Renal cortex interstitium (tissue), 11 donors: ENCODE results near the gene LGR5. TPM values are rescaled to one million over a fixed set of nuclear protein-coding genes. Genes with fewer than 3 reads are reported as not detected.
A peak's percentile ranks its signal among the peaks of the same experiment; 100 is the strongest.

Experiments
- DNase-seq, 11 donors: peaks; one replicate each; pipeline ENCODE4 v3.0.0-alpha.2; 2013; ENCODE audit warnings: low read depth in 9 of 11, low spot score in 4 of 11; ENCODE audit errors: extremely low read depth in 1 of 11
- polyA plus RNA-seq, 3 donors: library from polyadenylated mRNA; unstranded; fragments of 120-200 nt; gene quantifications; one replicate each; pipeline ENCODE4 v1.2.1, GENCODE V29; 2013; ENCODE audit not compliant: insufficient read length in 3 of 3

LGR5 gene
- polyA plus RNA-seq, 3 donors = 16.6 to 21.8 (median 18.4) TPM

DNA sequence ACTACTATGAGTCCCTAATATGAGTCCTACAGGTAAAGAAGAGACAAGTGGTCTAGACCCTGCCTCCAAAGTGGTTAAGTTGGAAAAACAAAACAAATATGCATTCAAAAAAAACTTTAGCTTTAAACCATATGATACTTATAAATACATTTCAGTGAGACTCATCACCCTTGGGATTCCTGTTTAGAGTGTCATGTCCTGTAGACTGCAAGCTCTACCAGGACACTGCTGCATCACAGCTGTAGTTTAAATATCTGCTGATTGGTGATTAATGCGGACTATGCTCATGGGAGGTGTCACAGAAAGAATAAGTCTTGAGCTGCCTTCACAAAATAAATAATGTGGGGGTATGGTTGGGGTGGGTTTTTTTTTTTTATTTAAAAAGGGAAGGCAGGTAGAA lies 8.8 kb upstream of the LGR5 start:
- DNase-seq = no peak

DNA sequence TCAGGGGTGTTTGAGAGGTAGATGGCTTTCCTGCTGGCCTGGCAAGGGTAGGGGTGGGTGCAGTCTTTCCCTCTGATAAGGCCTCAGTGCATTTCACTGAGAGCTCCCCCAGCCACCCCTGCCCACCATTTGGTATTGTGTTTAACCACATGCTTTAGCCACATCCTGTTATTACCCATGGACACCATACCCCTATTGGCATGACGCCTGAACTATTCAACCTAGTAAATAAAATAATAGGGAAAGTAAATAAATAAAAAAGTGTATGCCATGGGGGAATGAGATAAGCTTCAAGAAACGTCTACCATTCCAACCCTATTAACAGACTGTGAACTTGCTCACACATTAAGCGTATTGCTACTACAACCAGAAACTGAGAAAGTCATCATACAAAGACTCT lies 7.6 kb upstream of the LGR5 start:
- DNase-seq = no peak

DNA sequence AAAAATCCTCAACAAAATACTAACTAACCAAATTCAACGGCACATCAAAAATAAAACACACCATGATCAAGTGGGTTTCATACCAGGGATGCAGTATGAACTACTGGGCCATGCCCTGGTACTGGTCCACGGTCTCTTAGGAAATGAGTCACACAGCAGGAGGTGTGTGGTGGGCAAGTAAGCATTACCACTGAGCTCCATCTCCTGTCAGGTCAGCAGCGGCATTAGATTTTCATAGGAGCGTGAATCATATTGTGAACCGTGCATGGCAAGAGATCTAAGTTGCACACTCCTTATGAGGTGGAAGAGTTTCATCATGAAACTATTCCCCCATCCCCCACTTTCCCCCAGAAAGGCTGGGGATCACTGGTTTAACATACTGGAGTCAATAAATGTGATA lies 6.7 kb upstream of the LGR5 start:
- no peak for DNase-seq

DNA sequence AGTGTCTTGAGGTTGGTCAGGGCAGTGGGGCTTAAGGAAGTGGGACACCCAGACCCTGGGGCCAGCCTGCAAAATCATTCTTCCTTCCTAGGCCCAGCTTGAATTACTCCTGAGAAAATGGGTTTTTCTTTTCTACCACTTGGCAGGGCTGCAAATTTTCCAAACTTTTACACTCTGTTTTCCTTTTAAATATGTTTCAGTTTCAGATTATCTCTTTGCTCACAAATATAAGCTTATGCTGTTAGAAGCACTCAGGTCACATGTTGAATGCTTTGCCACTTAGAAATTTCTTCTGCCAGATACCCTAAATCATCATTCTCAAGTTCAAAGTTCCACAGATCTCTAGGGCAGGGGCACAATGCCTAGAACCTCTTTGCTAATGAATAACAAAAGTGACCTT lies 2.9 kb upstream of the LGR5 start:
- DNase-seq = no peak

DNA sequence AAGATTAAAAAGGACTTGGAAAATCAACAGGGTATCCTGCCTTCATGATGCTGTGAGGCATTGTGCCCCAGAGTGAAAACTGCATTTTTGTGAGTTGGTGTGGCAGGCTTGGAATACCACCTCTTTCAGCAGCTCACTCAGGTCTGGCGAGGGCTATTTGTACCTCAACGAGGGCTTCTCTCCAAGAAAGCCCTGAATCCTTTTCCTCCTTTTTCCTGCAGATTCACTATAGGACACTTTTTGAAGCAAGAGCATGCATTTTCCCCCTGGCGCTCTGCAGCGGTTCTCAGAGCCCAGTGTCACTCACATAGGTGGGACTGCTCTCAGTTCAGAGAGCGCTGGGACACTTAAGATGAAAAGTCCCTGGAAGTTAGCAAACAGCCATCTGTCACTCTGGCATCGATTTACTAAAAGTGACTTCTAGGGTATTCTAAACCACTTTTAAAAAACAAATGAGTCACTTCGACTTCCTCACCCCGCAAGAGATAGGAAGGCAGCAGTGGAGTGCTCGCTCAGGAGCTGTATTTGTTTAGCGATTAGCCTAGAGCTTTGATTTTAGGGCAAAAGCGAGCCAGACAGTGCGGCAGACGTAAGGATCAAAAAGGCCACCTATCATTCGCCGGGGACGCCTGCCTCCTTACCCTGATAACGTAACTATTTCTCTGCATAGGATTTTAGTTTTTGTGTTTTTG lies 782 bp upstream of the LGR5 start:
- DNase-seq = no peak

DNA sequence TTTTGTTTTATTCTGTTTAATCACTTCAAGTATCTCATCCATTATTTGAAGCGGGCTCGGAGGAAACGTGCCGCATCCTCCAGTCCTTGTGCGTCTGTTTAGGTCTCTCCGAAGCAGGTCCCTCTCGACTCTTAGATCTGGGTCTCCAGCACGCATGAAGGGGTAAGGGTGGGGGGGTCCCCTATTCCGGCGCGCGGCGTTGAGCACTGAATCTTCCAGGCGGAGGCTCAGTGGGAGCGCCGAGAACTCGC lies 311 bp upstream of the LGR5 start:
- no peak for DNase-seq

DNA sequence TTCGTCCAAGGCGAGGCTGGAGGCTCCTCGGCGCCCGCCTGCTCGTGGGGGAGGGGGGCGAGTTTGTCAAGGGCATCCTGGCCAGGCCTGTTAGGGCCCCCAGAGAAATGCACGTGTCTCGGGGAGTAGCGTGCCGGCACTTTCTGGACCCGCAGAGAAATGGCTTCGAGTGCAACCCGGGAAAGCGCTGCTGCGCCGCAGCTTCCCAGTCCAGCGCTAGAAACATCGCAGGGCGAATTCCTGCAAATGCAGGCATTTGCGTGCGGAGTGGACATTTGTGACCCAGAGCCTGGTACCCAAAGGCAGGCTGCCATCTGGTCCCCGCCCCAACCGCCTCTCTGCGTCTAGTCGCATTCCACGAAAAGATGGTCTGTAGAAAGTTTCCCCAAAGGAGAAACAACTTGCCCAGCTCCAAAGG lies 756 bp downstream of the LGR5 start:
- DNase-seq = peak in 1 of 11 donors; percentile 16

DNA sequence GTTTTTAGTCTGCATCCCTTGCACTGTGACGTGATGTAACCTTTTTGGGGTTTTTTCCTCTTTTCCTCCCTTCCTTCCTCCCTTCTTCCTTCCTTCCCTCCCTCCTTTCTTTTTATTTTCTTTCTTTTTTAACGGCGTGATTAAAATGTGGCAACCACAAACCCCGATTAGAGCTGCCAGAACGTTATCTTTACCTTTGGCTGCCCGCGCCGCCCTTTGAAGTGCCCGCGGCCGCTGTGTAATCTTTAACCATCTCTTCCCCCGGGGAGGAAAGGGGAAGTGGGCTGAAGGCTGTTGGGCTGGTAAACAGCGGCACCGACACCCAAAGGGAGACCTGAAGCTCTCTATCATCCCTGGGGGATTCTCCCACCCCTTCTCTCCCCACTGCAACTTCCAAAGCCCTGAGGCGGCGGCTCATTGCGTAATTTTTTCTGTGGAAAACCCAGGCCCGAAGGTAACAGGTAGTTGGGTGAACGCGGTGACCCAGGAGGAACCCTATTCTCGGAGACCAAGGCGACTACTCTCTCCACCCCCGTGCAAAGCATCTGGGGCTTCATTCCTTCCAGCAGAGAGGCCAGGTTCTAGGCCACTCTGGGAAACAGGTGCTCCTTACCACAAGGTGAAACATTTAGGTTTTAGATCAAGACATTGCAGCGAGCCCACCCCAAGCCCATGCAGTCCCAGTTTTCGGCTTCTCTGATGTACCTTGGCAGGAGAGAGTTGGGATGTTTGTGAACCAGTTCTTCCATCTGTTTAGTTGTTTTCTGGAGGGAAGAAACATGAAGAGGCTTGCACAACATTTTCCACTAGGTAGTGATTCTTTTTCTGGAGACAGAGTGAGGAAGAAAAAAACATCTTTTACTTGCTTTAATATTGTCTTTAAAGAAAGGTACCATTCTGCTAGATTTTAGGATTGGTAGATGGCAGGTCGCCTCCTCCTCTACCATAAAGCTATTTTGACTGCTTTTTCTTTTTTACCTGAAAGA lies 1.5 kb downstream of the LGR5 start:
- no peak for DNase-seq

DNA sequence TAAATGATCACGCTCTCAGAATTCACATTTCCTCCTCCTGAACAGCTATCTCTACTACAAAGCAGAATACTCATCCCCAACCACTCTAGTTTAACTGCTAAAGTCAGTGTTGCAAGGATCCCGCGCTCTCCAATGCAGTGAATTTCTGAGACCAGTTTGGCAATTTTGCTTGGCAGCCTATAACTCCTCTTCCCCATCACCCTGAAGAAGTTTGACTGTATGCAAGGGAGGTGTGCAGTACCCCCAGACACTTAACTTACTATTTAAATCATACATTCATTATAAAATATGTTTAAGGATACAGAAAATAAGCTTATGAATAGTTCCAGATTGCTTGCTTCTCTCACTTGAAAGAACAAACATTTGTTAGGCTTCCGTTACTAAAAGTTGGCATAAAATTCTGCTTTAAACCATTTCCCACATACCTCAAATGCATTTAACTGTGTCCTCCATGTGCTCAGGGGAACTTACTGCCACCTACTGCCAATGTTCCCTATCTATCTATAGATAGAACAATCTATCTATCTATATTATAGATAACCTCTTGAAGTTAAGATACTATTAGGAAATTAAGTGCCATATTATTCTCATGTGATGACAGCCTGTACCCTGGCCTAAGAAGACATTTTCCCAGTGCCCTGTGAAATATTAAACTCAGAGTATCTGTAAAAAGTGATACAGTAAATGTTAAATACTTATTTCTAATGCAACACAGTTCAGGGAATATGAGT lies 2.4 kb downstream of the LGR5 start:
- DNase-seq = no peak

DNA sequence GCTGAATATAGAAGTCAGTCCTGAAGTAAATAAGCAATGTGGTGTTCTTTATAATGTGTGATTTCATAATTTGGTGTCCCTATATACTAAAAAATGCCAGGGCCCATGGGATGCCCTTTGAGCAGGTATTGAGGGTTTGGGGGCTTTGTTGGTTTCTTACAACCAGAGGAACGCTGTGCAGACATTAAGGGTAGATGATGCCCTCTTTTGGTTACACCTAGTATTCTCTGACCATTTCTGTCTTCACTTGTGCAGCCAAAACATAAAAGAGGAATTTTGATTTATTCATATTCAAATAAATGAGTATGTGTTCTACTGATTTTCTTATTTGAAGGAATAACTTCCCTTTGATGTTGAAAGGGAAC lies 3.0 kb downstream of the LGR5 start:
- no peak for DNase-seq

DNA sequence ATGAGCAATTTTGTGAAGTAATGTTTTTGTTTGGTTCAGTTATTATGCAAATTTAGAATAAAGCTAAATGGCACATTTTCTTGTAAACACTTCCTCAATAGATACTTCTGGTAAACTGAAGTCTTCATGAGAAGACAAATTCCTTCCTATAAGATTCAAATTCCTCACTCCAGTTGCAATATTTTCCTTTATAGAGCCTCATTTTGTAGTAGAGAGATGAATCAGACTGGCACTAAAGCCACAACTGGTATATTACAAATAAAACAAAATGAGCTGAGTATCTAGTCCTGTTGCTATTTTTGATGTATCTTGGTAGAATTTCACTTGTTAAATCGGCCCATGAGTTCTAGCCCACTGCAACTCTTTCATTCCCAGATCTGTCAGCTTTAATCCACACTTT lies 5.5 kb downstream of the LGR5 start:
- DNase-seq = no peak

DNA sequence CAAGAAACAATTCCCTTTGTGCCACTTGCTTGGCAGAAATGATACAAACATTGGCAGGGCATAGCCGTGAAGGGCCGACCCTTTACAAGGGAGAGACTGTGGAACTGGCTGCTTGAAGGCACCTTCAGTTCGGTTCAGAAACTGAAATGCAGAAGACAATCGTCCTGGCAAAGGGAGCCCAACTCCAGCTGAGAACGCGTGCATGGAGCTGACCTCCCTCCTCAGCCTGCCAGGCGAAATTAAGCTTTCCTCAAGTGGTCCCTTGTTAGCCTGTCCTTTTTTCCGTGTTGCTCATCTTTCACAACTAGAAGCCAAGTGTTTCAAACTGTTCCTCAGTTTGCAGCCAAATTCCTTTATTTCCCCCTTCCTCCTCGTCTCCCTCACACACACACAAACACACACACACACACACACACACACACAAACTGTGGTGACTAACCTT lies 8.1 kb downstream of the LGR5 start:
- DNase-seq = no peak

DNA sequence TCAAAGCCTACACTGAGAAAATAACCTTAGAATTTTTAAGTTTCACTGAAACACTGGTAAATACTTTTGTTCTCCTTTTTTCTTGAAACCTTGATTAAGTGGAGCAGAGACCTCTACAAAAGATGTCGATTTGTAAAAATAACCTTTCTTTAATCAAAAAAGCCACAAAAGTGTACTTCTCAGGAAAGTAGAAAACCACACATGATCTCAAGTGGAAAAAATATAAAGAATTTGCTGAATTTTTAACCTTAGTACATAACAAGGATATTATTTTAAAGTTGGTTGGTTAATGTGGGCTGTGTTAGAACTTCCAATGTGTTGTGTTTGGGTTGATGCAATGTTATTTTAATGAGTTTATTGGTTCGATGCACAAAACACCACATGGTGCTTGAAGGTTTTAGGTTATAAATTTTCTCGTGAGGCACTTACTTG lies 8.6 kb downstream of the LGR5 start:
- DNase-seq = no peak

DNA sequence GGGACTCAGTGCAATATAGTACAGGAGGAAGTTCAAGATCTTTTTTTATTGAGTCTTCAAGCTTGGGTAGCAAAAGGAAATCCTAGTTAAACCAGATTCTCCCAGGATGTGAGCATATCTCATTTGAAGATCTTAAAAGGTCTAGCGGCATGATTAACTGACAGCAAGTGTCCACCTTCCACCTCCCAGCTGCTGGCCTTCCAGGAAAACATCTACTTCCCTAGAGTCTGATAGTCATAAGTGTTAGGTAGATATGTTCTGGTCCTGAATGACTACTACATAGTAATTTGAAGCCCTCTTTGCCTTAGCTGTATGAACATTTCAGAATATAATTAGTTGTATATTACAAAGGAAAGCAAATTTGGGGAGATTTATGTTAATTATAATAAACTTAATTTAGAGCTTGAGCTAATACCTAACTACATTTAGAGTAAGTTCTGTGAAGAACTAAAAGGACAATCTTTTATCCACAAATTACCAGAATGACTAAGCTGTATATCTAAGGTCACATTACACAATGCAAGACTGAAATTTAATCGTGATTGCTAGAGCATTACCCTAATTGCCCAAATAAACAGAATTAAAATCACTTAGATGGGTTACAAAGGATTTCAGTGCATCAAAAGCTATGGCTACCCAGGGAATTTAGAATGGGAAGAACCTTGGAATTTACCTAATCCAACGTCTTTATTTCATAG lies 9.9 kb downstream of the LGR5 start:
- DNase-seq = no peak

DNA sequence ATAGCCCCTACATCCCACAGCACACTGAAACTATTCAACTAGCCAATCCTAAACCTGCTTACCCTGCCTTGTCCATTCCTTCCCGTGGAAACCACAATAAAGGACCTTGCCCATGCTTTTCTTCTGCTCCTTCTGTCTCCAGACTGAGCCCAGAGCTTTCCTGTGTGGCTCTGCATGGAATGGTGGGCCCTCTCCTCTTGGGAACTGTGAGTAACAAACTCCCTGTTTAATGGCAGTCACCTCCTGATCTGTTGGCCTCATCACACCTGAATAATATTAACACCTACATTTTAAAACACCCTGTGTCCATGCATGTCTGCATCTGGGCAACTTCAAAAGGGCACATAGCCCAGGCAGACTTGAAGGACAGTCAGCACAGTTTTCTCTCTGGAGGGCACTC lies 12.4 kb downstream of the LGR5 start:
- no peak for DNase-seq

DNA sequence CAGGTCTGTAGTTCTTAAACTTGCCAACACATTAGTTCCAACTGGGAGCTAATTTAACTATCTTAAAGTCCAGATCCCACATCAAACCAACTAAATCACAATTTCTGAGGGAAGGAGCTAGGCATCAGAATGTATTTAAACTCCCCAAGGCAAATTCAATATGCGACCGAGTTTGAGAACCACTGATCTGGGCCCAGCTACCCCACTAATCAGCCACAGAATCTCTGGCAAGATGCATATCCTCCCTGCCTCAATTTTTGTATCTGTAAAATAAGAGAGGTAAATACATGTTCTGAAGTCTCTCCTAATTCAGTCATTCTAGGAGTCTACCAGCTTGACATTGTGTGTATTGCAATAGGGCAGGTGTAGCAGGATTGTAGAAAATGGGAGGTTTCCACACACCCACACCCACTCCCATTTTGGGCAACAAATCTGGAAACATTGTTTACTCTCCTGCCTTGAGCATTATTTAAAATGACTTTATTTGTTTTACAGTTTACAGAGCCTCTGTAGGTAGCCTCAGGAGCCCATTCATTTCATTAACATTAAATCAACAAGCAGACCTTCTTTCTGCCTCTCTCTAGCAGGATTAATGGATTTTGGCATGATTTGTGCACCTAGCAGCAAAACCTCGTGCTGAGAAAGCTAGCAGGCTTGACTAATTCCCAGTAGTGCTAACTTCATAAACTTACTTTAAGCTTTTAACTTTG lies 15.6 kb downstream of the LGR5 start:
- no peak for DNase-seq

DNA sequence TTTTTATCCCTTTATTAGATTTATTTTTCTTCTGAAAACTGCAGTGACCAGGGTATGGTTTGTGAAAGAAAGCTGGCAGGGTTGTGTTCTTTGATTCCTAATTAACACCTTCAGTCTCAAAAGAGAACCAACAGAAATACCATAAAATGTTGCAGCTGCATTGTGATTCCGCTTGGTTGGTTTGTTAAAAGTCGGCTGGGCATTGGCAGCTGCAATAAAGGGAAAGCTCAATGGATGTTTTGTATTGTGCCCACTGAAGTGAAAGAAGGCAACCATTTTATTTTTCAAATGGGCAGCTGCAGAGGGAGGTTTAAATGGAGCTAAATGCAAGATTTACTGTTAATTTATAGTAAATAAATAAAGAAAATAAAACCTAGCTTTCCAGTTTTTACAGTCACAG lies 16.7 kb downstream of the LGR5 start:
- peak in 3 of 11 donors; percentile 19 to 42 (median 36) for DNase-seq

DNA sequence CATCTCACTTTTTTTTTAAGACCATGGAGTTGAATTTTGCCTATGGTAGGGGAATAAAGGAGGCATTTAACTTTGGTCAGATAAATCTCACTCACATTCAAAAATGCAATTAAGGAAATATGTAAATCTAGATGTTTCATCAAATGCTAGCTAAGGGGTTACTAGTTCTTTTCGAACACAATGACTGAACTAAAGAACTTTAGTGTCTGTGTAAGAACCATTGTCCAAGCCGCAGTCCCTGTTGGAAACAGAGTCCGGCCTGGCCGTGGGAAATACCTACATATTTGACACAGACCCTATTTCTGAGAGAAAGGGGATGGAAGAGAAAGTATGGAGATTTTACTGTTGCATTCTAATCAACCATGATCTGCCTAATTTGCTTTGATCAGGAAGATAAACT lies 17.4 kb downstream of the LGR5 start:
- DNase-seq = no peak

DNA sequence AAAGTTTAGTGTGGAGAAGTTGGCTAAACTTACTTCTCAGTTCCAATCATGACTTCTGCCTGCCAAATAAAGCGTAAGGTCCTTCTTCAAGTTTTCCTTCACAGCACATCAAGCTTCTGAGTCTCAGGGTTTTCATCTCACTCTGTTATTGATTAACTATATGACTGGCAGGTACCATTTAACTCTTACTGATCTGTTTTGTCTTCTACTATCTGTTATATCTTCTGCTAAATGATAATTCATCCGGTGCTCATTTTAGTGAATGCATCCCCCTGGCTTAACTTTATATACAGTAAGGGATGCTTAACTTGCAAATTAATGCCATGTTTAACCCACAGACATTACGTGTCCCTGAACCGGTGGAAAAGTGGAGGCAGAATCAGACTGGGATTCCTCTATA lies 20.7 kb downstream of the LGR5 start:
- DNase-seq = no peak
